Osteoblast (primary cell): Measurements from ENCODE around the gene TMIE. TPM values are rescaled to one million over a fixed set of nuclear protein-coding genes. Genes with fewer than 3 reads are reported as not detected.
A peak's percentile ranks its signal among the peaks of the same experiment; 100 is the strongest.

Source experiments
- DNase-seq: peaks from one replicate; pipeline ENCODE4 v3.0.0; 2011; ENCODE audit warnings: low spot score, mixed read lengths; ENCODE audit not compliant: insufficient read length; ENCODE audit errors: missing footprints
- H2AFZ ChIP-seq: 2 replicates; pipeline ENCODE4 v1.6.0; 2011; ENCODE audit warnings: mild to moderate bottlenecking, low read length
- H3K27ac ChIP-seq: 2 replicates; pipeline ENCODE4 v1.5.1; 2011; ENCODE audit warnings: mild to moderate bottlenecking, low read depth, low read length, moderate library complexity
- H3K27me3 ChIP-seq: 2 replicates; pipeline ENCODE4 v1.6.0; 2012; ENCODE audit warnings: mild to moderate bottlenecking, control low read depth, inconsistent platforms, low read length, moderate library complexity; ENCODE audit not compliant: insufficient read depth
- H3K36me3 ChIP-seq: 2 replicates; pipeline ENCODE4 v1.5.1; 2011; ENCODE audit warnings: mild to moderate bottlenecking, low read length, control low read depth, moderate library complexity; ENCODE audit not compliant: insufficient read depth
- H3K4me1 ChIP-seq: 2 replicates; pipeline ENCODE4 v1.5.1; 2011; ENCODE audit warnings: mild to moderate bottlenecking, low read length, control low read depth, moderate library complexity; ENCODE audit not compliant: insufficient read depth
- H3K4me2 ChIP-seq: 2 replicates; pipeline ENCODE4 v1.6.0; 2011; ENCODE audit warnings: mild to moderate bottlenecking, low read length; ENCODE audit not compliant: insufficient read depth
- H3K4me3 ChIP-seq: fragments of 200-600 bp; sonication (generic); 3 replicates; pipeline ENCODE4 v1.5.1; 2012; ENCODE audit warnings: mild to moderate bottlenecking, low read length, inconsistent platforms; ENCODE audit not compliant: insufficient read depth
- H3K79me2 ChIP-seq: 2 replicates; pipeline ENCODE4 v1.6.0; 2012; ENCODE audit warnings: mild to moderate bottlenecking, low read length, control low read depth, inconsistent platforms; ENCODE audit not compliant: insufficient read depth
- H3K9me3 ChIP-seq: 2 replicates; pipeline ENCODE4 v1.5.1; 2011; ENCODE audit warnings: low read depth, low read length, control low read depth
- H4K20me1 ChIP-seq: 2 replicates; pipeline ENCODE4 v1.6.0; 2012; ENCODE audit warnings: mild to moderate bottlenecking, low read length, control low read depth; ENCODE audit not compliant: insufficient read depth
- total RNA-seq: library from RNA; depleted of rRNA; stranded (reverse); fragments of >200 nt; gene quantifications from 2 replicates; pipeline ENCODE4 v1.2.3, GENCODE V29; 2012
- TF ChIP-seq, protein P1 (sequence below): IDR thresholded peaks from 2 replicates; pipeline ENCODE4 v1.5.1; 2011; ENCODE audit warnings: mild to moderate bottlenecking, low read depth, low read length, moderate library complexity; ENCODE audit errors: extremely low read depth

The TMIE gene, protein sequence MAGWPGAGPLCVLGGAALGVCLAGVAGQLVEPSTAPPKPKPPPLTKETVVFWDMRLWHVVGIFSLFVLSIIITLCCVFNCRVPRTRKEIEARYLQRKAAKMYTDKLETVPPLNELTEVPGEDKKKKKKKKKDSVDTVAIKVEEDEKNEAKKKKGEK
- total RNA-seq, result under 0.01 TPM in 2 replicates

DNA sequence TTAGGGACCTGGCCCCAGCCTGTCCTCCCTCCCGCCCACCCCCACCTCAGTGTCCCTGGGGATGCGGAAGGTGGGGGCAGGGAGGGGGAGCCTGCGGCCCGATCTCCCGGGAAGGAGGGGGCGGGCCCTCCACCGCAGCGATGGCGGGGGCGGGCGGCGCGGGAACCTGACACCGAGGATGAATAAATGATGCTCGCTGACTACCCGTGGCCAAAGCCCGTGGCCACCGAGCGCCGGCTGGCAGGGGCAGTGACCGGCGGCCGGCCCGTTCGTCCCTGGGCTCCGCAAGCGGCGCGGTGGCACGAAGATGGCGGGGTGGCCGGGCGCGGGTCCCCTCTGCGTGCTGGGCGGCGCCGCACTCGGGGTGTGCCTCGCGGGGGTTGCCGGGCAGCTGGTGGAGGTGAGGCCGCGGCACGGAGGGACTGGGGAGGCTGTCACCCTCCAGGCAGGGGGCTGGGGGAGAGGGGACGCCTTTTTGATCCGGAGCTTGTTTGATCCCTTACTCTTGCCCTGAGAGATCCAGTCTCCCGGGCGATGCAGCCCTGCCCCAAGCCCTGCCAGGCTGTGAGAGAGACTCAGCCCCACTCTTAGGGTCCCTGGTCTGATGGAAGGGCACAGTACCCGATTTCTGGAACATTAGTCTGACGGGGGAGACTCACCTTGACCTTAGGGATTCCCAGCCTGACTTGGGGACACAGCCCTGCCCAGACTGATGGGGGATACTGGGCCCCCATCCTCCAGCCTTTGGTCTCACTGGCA lies at the start of gene TMIE:
TSS of gene TMIE (plus strand) at position 212 of the 759 bp plus-strand sequence. CDS start at position 308, 96 bp downstream.
- peak within 1 kb of the TSS; percentile 42 for H3K4me3 ChIP-seq
- H3K27ac ChIP-seq, result no peak within 1 kb of the TSS
- no peaks in the 10 kb centered on the region for H3K4me1 ChIP-seq
- peak; percentile 92 for DNase-seq
- H4K20me1 ChIP-seq, result no peaks in the 10 kb centered on the region
- no peaks in the 10 kb centered on the region for H3K36me3 ChIP-seq
- no peaks in the 10 kb centered on the region for H3K79me2 ChIP-seq
- H3K27me3 ChIP-seq, result peaks cover 21% of the 10 kb centered on the region
- TF ChIP-seq, protein P1, sequence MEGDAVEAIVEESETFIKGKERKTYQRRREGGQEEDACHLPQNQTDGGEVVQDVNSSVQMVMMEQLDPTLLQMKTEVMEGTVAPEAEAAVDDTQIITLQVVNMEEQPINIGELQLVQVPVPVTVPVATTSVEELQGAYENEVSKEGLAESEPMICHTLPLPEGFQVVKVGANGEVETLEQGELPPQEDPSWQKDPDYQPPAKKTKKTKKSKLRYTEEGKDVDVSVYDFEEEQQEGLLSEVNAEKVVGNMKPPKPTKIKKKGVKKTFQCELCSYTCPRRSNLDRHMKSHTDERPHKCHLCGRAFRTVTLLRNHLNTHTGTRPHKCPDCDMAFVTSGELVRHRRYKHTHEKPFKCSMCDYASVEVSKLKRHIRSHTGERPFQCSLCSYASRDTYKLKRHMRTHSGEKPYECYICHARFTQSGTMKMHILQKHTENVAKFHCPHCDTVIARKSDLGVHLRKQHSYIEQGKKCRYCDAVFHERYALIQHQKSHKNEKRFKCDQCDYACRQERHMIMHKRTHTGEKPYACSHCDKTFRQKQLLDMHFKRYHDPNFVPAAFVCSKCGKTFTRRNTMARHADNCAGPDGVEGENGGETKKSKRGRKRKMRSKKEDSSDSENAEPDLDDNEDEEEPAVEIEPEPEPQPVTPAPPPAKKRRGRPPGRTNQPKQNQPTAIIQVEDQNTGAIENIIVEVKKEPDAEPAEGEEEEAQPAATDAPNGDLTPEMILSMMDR, result no peak
- peak within 1 kb of the TSS; percentile 55 for H3K4me2 ChIP-seq
- no peak within 1 kb of the TSS for H2AFZ ChIP-seq
- no peaks in the 10 kb centered on the region for H3K9me3 ChIP-seq

GRCh38 chr3:46655271-46655670 lies 45.9 kb upstream of the TMIE start:
- Histone ChIP-seq H3K4me2 (no peak overlapping the region), H3K27me3 (peaks cover 8% of the 10 kb centered on the region), H2AFZ (no peak overlapping the region), H3K27ac (no peak overlapping the region), H3K4me3 (no peak overlapping the region), H3K36me3 (no peaks in the 10 kb centered on the region), H3K9me3 (no peaks in the 10 kb centered on the region), H4K20me1 (no peaks in the 10 kb centered on the region), H3K4me1 (no peaks in the 10 kb centered on the region), H3K79me2 (no peaks in the 10 kb centered on the region)
- TF ChIP-seq, protein P1, result no peak
- no peak for DNase-seq

- Histone ChIP-seq H3K79me2 (no peaks in the 10 kb centered on the region), H3K36me3 (no peaks in the 10 kb centered on the region), H2AFZ (no peak overlapping the region), H3K9me3 (no peaks in the 10 kb centered on the region), H3K4me3 (no peak overlapping the region), H3K4me1 (no peaks in the 10 kb centered on the region), H4K20me1 (no peaks in the 10 kb centered on the region), H3K27me3 (peaks cover 8% of the 10 kb centered on the region), H3K27ac (no peak overlapping the region), H3K4me2 (no peak overlapping the region)
- TF ChIP-seq, protein P1, result no peak
- DNase-seq, result no peak
Observed at GRCh38 chr3:46656778-46657556, 44.2 kb upstream of the TMIE start.

DNA sequence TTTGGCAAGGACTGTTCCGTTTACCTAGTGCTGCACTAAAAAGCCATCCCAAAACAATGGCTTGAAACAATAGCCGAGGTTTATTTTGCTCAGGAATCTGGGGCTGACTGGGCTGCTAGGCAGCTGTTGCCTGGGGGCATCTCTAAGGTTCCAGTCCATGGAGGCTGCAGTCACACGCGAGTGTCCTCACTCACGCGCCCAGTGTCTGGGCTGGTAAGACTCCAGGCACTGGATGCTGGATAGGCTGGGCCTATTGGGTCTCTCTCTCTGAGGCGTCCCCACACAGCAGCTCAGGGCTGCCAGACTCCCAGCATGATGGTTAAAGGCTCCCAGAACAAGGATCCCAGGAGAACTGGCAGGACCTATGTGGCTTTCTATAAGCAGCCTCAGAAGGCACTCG lies 41.9 kb upstream of the TMIE start:
- Histone ChIP-seq H4K20me1 (no peaks in the 10 kb centered on the region), H3K79me2 (no peaks in the 10 kb centered on the region), H3K9me3 (no peaks in the 10 kb centered on the region), H3K4me3 (no peak overlapping the region), H3K4me2 (no peak overlapping the region), H3K27me3 (peaks cover 11% of the 10 kb centered on the region), H2AFZ (no peak overlapping the region), H3K36me3 (no peaks in the 10 kb centered on the region), H3K4me1 (peaks cover 7% of the 10 kb centered on the region), H3K27ac (no peak overlapping the region)
- TF ChIP-seq, protein P1, result no peak
- no peak for DNase-seq
